Ishikawa (cell line): Measurements from ENCODE around the gene TRAF3IP1.

ENCODE experiments used
- CEBPB ChIP-seq: IDR thresholded peaks from 2 replicates; pipeline ENCODE4 v1.6.1; 2012
- EP300 ChIP-seq: IDR thresholded peaks from 2 replicates; pipeline ENCODE4 v1.6.1; 2012; ENCODE audit warnings: borderline replicate concordance
- RAD21 ChIP-seq: IDR thresholded peaks from 2 replicates; pipeline ENCODE4 v1.6.1; 2012; ENCODE audit warnings: low read depth
- TAF1 ChIP-seq: IDR thresholded peaks from 2 replicates; pipeline ENCODE4 v1.6.1; 2012; ENCODE audit warnings: low read depth, mild to moderate bottlenecking
- TCF12 ChIP-seq: IDR thresholded peaks from 2 replicates; pipeline ENCODE4 v1.6.1; 2012; ENCODE audit warnings: low read depth
- TEAD4 ChIP-seq: IDR thresholded peaks from 2 replicates; pipeline ENCODE4 v1.6.1; 2012
- TF ChIP-seq, protein P1 (sequence below): IDR thresholded peaks from 2 replicates; pipeline ENCODE4 v1.6.1; 2012
- TF ChIP-seq, protein P2 (sequence below): IDR thresholded peaks from 2 replicates; pipeline ENCODE4 v1.6.1; 2012; ENCODE audit warnings: low read depth, mild to moderate bottlenecking

- TF ChIP-seq EP300 (no peak), TAF1 (no peak), TCF12 (no peak), CEBPB (no peak), RAD21 (no peak), TEAD4 (no peak)
- TF ChIP-seq, protein P1, sequence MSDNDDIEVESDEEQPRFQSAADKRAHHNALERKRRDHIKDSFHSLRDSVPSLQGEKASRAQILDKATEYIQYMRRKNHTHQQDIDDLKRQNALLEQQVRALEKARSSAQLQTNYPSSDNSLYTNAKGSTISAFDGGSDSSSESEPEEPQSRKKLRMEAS = no peak
- TF ChIP-seq, protein P2, sequence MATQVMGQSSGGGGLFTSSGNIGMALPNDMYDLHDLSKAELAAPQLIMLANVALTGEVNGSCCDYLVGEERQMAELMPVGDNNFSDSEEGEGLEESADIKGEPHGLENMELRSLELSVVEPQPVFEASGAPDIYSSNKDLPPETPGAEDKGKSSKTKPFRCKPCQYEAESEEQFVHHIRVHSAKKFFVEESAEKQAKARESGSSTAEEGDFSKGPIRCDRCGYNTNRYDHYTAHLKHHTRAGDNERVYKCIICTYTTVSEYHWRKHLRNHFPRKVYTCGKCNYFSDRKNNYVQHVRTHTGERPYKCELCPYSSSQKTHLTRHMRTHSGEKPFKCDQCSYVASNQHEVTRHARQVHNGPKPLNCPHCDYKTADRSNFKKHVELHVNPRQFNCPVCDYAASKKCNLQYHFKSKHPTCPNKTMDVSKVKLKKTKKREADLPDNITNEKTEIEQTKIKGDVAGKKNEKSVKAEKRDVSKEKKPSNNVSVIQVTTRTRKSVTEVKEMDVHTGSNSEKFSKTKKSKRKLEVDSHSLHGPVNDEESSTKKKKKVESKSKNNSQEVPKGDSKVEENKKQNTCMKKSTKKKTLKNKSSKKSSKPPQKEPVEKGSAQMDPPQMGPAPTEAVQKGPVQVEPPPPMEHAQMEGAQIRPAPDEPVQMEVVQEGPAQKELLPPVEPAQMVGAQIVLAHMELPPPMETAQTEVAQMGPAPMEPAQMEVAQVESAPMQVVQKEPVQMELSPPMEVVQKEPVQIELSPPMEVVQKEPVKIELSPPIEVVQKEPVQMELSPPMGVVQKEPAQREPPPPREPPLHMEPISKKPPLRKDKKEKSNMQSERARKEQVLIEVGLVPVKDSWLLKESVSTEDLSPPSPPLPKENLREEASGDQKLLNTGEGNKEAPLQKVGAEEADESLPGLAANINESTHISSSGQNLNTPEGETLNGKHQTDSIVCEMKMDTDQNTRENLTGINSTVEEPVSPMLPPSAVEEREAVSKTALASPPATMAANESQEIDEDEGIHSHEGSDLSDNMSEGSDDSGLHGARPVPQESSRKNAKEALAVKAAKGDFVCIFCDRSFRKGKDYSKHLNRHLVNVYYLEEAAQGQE = no peak
Measured at GRCh38 chr2:238358769-238359168, 38.5 kb downstream of the TRAF3IP1 start.
